GM18909 (cell line): ENCODE data around the gene VPS51.

ENCODE experiments used
- ATAC-seq: cut with Tn5 transposase; IDR thresholded peaks from one replicate; pipeline ENCODE4 v1.9.1; 2021; ENCODE audit warnings: mild to moderate bottlenecking; ENCODE audit not compliant: unreplicated experiment, poor library complexity

VPS51 gene

DNA sequence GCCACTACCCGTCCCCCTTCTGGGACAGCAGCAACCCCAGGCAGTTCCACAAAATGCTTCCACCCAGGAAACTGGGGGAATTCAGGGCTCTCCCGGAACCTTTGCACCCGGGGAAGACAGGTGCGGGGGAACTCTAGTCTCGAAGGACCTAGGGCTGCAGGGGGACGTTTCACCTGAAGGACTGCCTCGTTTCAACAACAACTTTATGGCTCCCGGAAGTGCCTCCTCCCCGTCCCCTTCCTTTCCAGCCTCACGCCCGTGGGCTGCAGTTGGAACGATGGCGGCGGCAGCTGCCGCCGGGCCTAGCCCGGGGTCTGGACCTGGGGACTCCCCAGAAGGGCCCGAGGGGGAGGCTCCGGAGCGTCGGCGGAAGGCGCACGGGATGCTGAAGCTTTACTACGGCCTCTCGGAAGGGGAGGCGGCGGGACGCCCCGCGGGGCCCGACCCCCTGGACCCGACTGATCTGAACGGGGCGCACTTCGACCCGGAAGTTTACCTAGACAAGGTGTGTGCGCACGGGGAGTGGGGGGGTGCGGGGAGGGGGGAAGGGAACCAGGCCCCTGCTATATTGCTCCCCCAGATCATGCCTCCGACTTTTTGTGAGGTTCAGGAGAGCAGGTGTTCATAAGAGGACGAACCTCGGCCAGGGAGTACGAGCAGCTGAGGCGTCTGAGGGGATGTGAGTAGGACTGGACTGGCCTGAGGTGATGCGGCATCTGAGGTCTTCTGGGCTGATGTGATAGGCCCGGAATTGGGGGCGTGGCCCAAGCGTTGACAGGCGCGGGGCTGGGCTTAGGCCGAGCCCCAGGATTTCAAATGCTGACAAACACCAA lies at the start of gene VPS51:
VPS51 (plus strand) TSS at position 241 of the 833 bp plus-strand sequence; CDS start at position 278, 37 bp downstream.
- ATAC-seq, result peak; percentile 80

DNA sequence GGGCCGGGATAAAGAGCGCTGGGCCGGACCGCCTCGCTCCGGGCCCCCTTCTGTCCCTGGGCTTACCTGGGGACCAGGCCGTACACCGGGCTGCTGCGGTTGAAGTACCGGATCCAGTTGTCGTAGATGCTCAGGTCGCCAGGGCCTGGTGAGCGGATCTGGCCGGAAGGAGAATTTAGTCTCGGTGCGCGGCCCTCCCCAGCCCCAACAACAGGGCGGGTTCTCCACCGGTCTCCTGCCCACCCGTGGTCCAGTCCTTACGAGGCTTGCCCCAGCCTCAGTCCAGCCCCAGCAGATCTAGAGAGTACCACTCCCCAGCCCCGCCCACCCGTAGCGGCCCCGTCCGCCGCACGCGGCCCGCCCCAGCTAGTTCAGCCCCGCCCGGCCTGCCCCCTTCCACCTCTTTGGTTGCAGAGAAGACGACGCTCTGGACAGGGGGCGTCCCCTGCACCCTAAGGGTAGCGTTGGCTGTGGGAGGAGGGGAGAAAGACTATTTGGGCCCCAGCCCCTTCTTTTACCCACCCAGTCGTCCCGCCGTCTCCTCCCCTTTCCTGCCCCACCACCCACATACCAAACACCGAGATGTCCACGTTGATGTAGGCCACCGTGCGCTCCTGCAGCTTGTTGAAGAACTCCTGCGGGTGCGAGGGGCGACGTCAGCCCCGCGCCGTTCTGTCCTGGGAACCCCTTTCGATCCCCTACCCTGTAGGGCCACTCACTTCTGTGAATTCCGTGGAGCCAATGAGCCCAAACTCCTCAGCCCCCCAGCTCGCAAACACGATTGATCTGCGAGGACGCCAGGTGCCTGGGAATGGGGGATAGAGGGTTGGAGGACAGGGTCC lies 48.2 kb upstream of the VPS51 start:
- ATAC-seq, result no peak

DNA sequence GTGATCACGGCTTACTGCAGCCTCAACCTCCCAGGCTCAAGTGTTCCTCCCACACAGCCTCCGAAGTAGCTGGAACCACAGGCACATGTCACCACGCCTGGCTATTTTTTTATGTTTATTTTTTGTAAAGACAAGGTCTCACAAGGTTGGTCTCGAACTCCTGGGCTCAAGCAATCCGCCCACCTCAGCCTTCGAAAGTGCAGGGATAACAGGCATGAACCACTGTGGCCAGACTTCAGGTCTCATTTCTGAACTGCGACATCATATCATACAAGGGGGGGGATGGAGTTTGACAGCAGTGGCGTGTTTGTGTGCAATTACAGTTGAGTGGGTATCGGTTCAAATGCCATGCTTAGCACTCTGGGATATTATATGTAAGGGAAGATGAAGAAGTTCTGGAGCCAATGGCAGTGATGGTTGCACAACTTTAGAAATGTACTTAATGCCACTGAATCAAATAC lies 44.6 kb upstream of the VPS51 start:
- ATAC-seq, result no peak

DNA sequence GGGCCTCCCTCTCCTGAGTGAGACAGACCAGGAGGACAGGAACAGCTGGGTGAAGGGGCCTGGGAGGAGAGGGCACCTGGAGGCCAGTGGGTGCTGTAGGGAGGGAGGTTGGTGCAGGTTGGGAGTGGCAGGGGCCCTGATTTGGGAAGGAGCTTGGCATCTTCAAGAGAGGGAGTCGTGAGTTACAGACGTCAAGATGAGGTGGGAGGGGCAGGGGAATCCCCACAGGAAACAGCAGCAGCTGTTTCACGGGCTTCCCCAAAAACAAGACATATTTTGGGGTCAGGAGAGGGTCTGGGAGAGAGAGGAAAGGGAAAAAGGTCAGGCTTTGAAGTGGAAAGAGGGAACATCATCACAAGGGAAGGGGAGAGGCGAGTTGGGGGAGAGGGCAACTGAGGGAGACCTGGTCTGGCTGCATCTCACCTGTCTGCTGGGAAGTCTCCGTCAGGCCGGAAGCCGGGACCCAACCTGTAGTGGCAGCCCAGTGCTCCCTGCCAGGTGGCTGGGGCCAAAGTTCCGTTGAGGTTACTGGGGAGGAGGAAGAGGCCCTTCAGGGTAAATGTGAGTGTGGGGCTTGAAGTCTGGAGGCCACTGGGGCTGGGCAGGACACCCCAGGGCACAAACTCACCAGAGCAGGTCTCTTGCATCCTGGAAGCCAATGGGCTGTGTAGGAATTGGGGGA lies 42.0 kb upstream of the VPS51 start:
- no peak for ATAC-seq

DNA sequence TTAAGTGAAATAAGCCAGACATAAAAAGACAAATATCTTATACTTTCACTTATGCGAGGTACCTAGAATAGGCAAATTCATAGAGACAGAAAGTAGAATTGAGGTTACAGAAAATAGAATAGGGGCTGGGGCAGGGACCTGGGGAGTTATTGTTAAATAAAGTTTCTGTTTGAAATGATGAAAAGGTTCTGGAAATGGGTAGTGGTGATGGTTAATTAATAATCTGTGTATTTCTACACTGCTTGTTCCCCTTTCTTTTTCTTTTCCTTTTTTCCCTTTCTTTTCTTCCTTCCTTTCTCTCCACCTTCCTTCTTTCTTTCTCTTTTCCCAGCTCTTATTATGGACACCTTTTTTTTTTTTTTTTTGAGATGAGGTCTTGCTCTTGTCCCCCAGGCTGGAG lies 40.5 kb upstream of the VPS51 start:
- ATAC-seq, result no peak

DNA sequence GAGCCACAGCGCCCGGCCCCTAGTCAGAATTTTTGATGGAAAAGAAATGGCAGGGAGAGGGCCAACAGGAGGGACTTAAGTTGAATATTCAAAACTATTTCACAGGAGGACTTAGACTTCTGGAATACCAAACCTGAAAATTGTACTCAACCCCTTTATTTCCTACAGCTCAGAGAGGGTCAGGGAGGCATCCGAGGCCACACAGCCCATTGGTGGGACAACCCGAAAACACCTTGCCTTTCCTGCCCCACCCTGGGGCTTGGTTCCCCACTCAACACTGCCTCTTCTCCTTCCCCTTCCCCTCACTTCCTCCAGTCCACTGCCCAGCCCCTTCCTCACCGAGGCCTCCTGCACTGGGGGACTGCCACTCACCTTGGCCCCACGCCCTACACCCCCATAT lies 39.0 kb upstream of the VPS51 start:
- ATAC-seq, result no peak

DNA sequence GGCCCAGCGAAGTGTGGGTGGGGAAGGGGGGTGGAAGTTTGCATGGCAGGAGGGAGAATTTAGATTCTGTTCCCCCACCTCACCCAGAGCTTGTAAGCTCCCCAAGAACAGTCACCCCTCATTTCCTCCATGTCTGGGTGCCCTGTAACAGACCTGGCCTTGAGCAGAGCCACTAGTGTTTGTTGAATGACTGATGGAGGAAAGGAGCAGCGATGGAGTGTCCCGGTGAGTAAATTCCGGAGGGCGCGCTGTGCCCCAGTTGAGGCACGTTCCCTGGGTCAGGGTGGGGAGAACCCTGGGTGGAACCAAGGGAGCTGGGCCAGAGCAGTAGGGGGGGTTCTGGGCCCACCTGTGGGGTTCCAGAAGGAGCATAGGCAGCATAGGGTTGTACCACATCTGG lies 38.5 kb upstream of the VPS51 start:
- ATAC-seq, result no peak

DNA sequence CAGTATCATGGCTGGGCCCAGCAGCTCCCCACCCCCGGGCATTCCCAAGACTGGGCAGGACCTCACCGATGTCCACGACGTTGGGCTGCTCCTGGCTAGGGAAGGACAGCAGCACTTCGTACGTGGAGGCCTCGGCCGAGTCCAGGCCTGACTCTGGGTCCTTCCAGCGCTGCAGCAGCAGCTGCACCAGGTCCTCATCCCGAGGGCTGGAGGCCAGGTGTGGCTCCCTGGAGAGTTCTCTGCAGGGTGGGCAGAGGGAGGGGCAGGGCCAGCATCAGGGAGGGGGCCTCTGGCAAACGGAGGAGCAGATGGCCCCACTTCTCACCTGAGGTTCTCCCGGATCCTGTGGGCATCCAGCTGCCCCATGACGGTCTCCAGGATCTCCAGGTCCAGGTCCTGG lies 38.0 kb upstream of the VPS51 start:
- ATAC-seq, result no peak

DNA sequence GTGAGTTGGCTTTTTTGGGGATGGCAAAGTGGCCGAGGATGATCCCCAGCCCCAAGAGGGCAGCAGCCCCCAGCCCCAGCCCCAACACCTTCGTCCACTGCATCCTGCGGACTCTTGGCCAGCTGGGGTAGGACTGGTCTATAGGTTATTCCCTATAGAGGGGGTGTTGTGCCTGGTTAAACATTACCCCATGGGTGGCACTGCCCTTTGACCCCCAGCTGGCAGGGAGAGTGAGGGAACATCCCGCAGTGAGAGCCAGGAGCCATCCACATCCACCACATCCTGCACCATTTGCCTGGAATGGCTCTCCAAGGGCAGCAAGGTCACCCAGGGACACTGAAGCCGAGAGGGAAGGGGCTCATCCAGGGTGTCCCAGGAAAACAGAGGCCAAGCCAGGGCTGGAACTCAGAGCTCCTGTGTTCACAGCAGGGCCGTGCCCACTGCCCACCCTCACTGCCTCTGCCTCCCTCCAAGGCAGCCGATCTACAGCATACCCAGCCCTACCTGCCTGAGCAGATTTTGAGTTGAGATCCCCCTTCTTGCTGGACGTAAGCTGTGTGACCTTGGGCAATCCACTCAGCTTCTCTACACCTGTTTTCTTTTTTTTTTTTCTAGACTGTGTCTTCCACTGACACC lies 37.5 kb upstream of the VPS51 start, which contains the start of gene NAALADL1:
NAALADL1 (minus strand) TSS at position 135 of the 636 bp plus-strand sequence; CDS start at position 103, 32 bp downstream.
- ATAC-seq, result no peak

DNA sequence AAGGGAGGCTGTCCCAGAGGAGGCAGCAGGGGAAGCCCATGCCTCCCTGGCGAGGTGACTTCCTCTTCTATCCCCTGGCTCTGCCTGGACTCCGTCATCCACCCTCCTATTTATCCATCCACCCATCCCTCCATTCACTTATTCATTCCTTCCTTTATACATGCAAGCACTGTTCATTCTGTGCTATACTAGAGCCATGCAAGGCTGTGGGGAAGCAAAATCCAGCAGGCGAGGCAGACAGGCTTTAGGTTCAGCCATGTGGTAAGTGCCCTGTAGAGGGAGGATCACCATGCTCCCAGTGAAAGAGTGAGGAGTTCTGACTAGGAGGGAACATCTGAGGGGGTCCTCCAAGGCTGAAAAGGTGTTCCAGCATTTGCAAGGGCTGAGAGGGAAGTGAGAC lies 36.5 kb upstream of the VPS51 start:
- ATAC-seq, result no peak

DNA sequence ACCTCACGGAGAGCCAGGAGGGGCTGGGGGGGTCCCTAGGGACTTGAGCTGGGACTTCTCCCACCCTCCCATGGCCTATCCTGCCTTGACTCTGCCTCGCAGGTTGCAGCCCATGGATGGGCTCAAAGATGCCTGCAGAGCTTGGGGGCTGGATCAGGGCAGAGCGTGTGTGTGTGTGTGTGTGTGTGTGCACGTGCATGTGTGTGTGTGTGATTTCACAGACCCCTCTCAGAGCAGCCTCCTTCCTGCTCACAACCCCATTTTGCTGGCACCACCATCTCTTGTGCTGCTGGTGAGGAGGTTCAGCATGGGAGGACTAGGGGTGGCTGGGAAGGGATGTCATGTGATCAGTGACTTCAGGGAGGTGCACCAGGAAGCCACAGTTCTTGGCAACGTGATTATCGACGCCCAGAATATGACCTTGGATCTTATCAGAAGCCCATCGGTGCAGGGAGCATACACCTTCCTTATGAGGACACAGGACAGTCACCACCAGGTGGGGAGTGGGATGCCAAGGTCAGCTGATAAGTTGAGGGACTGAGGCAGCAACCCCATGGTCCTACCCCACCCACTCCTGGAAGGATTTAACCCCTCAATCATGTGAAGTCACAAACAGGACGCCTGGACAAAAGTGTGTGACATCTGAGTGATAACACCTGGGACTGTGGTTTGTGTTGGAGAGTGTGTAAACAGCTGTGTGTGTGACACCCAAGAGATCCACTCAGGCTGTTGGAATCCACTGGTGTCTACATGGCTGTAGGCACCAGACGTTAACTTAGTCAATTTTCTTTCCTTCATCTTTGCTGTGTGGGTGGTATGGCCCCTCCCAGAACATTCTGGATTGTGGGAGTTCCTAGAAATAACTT lies 35.8 kb upstream of the VPS51 start:
- no peak for ATAC-seq

DNA sequence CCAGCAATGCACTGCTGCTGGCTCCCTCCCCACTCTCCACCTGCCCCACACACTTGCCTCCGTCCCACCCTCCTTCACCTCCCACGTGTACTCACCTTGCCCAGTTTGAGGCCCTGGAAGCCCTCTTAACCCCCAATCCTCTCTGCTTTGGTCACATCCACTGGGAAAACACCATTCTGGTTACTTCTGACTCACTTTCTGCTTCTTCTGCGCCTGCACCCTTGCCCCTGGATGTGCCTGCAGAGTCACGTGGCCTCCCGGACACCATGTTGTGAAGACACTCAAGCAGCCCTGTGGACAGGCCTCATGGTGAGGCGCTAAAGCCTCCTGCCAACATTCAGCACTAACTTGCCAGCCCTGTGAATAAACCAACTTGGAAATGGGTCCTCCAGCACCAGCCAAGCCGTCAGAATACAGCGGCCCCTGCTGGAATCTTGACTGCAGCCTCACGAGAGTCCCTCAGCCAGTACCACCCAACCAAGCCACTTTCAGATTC lies 35.1 kb upstream of the VPS51 start:
- ATAC-seq, result no peak

DNA sequence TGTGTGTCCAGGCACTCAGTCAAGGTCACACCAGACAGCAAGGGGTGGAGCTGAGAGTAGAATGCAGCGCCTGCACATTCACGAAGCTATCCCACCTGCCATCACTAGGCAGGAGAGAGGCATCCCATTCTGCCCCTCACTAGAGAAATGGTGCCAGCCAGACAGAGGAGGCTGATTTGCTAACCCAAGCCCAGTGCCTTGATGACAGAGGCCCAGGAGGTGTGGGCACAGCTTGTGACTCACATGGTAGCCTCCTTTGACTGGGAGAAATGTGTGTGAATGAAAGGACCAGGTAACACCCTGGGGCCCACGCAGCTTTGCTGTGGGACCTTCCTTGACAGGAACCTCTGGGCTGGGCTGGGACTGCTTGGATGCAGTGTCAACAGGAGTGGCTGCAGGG lies 32.5 kb upstream of the VPS51 start:
- ATAC-seq, result no peak

DNA sequence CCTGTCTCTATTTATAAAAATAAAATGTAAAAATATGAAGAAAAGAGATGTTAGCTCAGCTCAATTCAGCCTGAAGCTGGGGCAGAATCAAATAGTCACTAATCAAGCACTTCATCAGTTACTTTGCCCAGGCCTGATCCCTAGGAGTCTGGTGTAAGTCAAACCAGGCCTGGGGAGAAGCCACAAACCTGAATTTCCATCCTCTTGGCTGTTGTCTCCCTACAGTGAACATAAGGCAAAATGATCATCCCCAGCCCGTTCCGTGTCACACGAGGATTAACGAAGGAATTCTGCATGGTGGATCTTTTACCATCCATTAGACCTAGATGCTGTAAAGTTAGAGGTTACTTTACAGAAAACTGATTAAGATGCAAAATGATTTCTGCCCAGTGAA lies 31.2 kb upstream of the VPS51 start:
- no peak for ATAC-seq

DNA sequence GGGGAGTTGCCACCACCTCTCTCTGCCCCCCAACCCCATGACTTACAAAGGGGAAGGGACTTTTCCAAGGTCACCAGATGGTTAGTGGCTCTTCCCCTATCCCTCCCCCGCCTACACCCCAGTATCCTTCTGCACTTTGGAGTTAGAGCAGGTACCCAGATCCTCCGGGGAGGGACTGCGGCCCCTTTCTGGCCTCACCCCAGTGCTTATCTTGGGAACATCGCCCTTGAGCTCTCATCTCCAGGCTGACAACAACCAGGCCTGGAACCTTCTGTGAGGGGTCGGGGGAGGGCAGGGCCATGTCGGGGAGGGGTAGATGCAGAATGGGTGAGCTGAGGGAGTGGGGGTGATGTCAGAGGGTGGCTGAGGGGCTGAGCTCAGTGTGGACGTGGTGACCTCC lies 30.2 kb upstream of the VPS51 start:
- ATAC-seq, result no peak

DNA sequence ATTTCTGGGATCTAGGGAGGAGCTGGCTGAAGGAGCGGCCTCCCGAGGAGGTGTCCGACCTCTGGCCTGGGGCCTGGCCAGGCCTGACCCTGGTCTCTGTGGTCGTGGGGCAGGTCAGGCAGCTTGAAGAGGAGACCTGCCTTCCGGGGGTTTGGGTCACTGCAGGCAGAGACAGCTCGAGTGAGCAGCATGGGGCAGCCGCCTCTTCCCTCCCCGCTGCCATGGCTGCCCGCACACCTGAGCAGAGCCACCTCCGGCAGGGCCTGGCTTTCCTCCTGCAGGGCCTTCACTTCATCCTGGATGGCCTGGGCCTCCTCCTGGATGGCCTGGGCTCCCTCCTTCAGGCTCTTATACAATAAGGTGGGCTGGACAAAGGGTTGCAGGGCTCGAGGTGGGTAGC lies 29.7 kb upstream of the VPS51 start:
- ATAC-seq, result no peak

DNA sequence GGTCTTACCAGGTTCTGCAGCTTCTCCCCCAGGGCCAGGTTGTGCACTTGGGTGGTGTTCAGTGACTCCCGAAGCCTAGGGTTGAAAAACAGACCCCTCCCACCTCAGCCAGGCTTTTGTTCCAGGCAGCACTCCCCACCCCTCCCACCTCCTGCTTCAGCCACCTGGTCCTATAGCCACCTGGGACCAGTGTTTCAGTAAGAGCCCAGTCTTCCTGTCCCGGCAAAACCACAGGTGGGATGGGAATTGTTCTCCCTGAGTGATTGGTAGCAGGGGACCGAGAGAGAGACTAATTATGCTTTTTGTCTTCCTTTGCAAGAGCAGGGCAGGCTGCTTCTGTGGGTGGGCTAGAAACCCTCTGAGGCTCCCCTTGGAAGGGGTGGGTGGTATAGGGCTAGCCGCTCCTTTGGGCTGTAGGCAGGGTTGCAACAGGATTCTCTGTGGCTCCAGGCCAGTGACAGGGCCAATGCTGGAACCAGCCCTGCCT lies 29.2 kb upstream of the VPS51 start:
- ATAC-seq, result no peak

DNA sequence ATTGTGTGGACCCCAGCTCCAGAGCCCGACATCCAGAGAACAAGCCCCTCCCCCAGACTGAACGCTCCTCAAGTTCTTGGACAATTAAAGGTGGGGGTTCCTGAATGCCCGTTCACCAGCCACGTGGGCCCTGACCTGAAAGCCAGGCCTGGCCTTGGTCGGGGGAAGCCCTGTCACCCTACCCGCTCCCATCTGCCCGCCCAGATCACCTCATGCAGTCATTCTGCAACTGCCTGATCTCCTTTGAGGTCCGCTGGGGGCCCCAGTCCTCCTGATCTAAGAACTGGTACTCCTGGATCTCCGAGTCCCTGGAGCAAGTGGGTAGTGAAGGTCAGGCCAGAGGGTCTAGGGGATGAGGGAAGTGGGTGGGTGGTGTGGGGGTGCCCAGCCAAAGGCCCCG lies 28.6 kb upstream of the VPS51 start:
- no peak for ATAC-seq

DNA sequence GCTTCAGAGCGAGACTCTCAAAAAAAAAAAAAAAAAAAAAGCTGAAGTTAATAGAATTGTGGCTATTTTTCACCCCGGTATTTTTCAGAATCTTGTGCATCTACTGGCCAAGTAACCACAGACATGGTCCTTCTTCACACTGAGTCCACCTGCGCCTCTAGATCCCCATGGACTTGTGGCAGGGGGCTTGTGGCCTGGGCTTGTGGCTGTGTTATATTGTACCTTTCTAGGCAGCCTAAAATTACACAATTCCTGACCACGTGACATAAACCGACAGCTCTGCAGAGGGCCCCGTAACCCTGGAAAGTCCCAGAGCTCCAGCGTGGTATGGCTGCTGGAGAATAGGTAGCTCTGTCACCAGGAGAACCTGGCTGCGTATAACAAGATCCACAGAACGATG lies 26.8 kb upstream of the VPS51 start:
- no peak for ATAC-seq
